Neural progenitor cell (in vitro differentiated cells): Measurements from ENCODE around the gene OR6C68.
"Not testable (repeated sequence)": the region's sequence is repeated elsewhere in the genome, so short reads cannot be mapped to it uniquely, and the experiment has no call there.

Source experiments
- EZH2 ChIP-seq: fragments of 200-600 bp; sonication (generic); IDR thresholded peaks from 2 replicates; pipeline ENCODE4 v1.6.1; 2017; ENCODE audit warnings: antibody characterized with exemption, mild to moderate bottlenecking, moderate library complexity
- EZH2phosphoT487 ChIP-seq: fragments of 200-600 bp; sonication (generic); IDR thresholded peaks from 2 replicates; pipeline ENCODE4 v1.6.1; 2017; ENCODE audit warnings: antibody characterized with exemption
- TF ChIP-seq, protein P1 (sequence below): fragments of 200-600 bp; sonication (generic); IDR thresholded peaks from 2 replicates; pipeline ENCODE4 v1.5.1; 2017; ENCODE audit warnings: antibody characterized with exemption, mild to moderate bottlenecking

DNA sequence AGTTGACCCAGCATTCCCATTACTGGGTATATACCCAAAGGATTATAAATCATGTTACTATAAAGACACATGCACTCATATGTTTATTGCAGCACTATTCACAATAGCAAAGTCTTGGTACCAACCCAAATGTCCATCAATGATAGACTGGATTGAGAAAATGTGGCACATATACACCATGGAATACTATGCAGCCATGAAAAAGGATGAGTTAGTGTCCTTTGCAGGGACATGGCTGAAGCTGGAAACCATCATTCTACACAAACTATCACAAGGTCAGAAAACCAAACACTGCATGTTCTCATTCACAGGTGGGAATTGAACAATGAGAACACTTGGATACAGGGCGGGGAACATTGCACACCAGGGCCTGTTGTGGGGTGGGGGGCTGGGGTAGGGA lies 27.3 kb upstream of the OR6C68 start:
- TF ChIP-seq, protein P1, sequence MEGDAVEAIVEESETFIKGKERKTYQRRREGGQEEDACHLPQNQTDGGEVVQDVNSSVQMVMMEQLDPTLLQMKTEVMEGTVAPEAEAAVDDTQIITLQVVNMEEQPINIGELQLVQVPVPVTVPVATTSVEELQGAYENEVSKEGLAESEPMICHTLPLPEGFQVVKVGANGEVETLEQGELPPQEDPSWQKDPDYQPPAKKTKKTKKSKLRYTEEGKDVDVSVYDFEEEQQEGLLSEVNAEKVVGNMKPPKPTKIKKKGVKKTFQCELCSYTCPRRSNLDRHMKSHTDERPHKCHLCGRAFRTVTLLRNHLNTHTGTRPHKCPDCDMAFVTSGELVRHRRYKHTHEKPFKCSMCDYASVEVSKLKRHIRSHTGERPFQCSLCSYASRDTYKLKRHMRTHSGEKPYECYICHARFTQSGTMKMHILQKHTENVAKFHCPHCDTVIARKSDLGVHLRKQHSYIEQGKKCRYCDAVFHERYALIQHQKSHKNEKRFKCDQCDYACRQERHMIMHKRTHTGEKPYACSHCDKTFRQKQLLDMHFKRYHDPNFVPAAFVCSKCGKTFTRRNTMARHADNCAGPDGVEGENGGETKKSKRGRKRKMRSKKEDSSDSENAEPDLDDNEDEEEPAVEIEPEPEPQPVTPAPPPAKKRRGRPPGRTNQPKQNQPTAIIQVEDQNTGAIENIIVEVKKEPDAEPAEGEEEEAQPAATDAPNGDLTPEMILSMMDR: not testable (repeated sequence)
- not testable (repeated sequence) for TF ChIP-seq EZH2, EZH2phosphoT487
